Effector memory CD4-positive, alpha-beta T cell (primary cell): ENCODE results near the gene OMA1.
A peak's percentile ranks its signal among the peaks of the same experiment; 100 is the strongest.
"Not testable (repeated sequence)": the region's sequence is repeated elsewhere in the genome, so short reads cannot be mapped to it uniquely, and the experiment has no call there.

Experiments
- DNase-seq, 3 donors: peaks; one replicate each; pipeline ENCODE4 v3.0.0-alpha.2; 2020
- H3K27ac ChIP-seq: 2 replicates; pipeline ENCODE4 v1.7.0; 2013; ENCODE audit warnings: mild to moderate bottlenecking, low read length, moderate library complexity; ENCODE audit not compliant: insufficient read depth, poor library complexity, severe bottlenecking
- H3K27me3 ChIP-seq: replicated peaks from 2 replicates; pipeline ENCODE4 v1.7.0; 2013; ENCODE audit warnings: mild to moderate bottlenecking, low read length; ENCODE audit not compliant: insufficient read depth, control insufficient read depth, poor library complexity, severe bottlenecking
- H3K36me3 ChIP-seq: 2 replicates; pipeline ENCODE4 v1.7.0; 2013; ENCODE audit warnings: mild to moderate bottlenecking, low read length, moderate library complexity; ENCODE audit not compliant: control insufficient read depth, insufficient read depth
- H3K4me1 ChIP-seq: 2 replicates; pipeline ENCODE4 v1.7.0; 2013; ENCODE audit warnings: low read length, mild to moderate bottlenecking; ENCODE audit not compliant: control insufficient read depth, insufficient read depth, poor library complexity, severe bottlenecking
- H3K4me3 ChIP-seq: 2 replicates; pipeline ENCODE4 v1.7.0; 2013; ENCODE audit warnings: low read length, low read depth, mild to moderate bottlenecking; ENCODE audit not compliant: insufficient read depth, poor library complexity, severe bottlenecking
- H3K9me3 ChIP-seq: 2 replicates; pipeline ENCODE4 v1.7.0; 2013; ENCODE audit warnings: mild to moderate bottlenecking, low read length, moderate library complexity; ENCODE audit not compliant: control insufficient read depth

Gene OMA1

DNA sequence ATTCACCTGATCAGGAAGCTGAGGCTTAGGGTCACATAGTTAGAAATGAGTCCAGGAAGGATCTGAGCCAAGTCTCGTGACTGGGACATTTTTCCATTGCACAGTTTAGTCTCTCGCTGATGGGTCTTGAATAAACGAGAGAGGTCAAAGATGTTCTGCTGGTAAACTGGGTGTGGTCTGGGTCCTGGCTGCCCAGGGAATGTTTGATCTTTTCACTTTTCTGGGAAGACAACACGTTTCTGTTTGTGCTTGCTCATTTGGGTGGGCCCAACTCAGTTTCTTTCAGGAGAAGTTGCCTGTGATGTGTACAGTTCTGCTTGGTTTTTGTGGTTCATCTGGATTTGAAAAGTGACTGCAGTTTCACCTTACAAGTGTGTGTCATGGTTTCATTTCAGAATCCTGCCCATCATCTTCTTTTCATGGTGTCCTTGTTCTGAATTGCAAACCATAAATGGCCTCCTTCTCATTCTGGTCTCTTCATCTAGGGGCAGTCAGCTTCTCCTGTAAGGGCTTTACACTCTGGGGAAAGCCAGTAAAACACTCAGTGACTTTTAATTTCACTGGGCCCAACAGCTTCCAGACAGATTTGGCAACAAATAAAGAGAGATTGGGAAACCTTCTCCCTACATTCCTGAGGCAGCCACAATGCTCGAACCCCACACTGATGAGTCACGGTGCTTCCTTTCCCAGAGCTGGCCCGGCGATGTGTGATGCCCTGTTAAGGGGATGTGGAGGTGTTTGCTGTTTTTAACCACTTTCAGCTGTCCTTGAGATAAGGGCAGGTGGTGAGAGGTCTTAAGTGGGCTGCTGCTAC lies 37.8 kb upstream of the OMA1 start:
- Histone ChIP-seq H3K27me3 (no peaks in the 10 kb centered on the region), H3K27ac (no peak overlapping the region), H3K9me3 (no peaks in the 10 kb centered on the region), H3K4me3 (no peak overlapping the region), H3K4me1 (no peaks in the 10 kb centered on the region), H3K36me3 (no peaks in the 10 kb centered on the region)
- no peak for DNase-seq

GRCh38 chr1:58583496-58583895 lies 37.0 kb upstream of the OMA1 start:
- Histone ChIP-seq H3K36me3 (no peaks in the 10 kb centered on the region), H3K9me3 (no peaks in the 10 kb centered on the region), H3K27me3 (no peaks in the 10 kb centered on the region), H3K27ac (no peak overlapping the region), H3K4me1 (no peaks in the 10 kb centered on the region), H3K4me3 (no peak overlapping the region)
- no peak for DNase-seq

DNA sequence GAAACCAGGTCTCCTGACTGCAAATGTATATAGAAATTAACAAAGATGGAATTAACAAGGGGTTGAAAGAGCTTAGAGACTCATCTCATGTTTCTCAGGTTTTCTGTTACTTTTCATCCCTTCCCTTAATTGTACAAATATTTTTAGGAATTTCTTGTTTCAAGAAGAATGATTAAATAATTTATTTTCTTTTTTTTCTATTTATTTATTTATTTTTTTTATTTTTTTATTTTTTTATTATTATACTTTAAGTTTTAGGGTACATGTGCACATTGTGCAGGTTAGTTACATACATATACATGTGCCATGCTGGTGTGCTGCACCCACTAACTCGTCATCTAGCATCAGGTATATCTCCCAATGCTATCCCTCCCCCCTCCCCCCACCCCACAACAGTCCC lies 35.6 kb upstream of the OMA1 start:
- H3K4me3 ChIP-seq, H3K36me3 ChIP-seq, H3K27ac ChIP-seq, H3K4me1 ChIP-seq, DNase-seq, H3K27me3 ChIP-seq, H3K9me3 ChIP-seq: not testable (repeated sequence)

DNA sequence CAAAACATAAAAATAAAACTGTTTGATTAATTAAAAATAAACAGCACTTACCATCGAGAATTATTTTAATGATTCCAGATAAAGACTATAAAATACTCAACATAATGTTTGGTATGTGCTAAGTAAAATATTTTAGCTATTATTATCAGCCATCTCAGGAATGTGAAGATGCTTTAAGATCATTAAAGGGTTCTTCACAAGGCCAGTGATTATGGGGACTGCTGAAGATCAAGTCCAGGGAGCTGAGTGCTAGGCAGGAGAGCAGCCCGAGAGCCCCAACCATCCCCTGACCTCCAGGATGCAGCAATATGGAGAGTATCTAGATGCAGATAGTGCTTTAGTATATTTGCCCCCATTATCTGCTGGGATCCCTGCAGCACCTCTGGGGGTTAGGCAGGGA lies 35.1 kb upstream of the OMA1 start:
- Histone ChIP-seq H3K4me1 (peaks cover 3% of the 10 kb centered on the region), H3K4me3 (no peak overlapping the region)
- no peak for DNase-seq

GRCh38 chr1:58580186-58580585 lies 33.7 kb upstream of the OMA1 start:
- DNase-seq, result no peak
- Histone ChIP-seq H3K27me3 (peaks cover 14% of the 10 kb centered on the region), H3K36me3 (no peaks in the 10 kb centered on the region), H3K27ac (no peak overlapping the region), H3K4me3 (no peak overlapping the region), H3K4me1 (peaks cover 10% of the 10 kb centered on the region), H3K9me3 (no peaks in the 10 kb centered on the region)

More for the DNA sequence above, 35.1 kb upstream of the OMA1 start:
- Histone ChIP-seq H3K9me3 (no peaks in the 10 kb centered on the region), H3K27me3 (peaks cover 11% of the 10 kb centered on the region), H3K36me3 (no peaks in the 10 kb centered on the region), H3K27ac (no peak overlapping the region)

GRCh38 chr1:58577654-58578030 lies 31.1 kb upstream of the OMA1 start:
- Histone ChIP-seq H3K4me3 (no peak overlapping the region), H3K27ac (no peak overlapping the region), H3K4me1 (peaks cover 10% of the 10 kb centered on the region), H3K36me3 (no peaks in the 10 kb centered on the region), H3K9me3 (no peaks in the 10 kb centered on the region), H3K27me3 (peaks cover 14% of the 10 kb centered on the region)
- DNase-seq, result no peak

DNA sequence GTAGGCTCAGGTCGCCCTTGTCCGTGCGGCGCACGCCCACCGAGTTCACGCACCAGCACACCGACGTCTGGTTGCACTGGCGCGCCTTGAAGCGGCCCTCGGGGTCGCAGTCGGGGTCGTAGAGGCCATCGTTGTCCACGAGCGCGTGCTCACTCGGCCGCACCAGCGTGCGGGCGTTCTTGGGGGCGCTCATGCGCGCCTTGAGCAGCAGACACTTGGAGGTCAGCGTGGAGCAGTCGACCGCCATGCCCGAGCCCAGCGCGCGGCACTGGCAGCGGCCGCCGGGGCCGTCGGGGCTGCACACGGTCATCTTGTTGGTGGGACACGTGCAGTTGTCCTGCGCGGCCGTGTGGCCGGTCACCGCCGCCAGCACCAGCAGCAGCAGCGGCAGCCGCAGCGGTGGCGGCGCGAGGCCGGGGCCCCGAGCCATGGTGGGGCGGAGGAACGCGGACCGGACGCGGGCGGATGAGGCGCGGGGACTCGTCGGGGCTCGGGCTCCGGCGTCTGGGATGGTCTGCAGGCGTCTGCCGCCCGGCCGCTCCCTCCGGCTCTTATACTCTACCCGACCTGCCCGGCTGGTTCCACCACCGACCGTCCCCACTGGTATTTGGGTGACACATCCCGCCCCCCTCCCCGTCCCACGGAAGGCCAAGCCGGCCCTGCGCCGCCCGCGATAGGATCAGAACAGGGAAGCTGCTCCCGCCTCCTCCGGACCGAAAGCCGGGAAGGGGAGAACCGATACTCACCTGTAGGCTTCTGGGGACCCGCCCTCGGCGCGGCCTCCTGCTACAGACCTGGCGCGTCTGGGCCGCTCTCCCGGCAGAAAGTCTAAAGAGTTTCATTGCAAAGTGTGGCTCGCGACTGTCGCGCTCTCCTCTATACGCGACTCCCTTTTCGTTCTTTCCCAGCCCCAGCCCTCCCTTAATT lies 30.5 kb upstream of the OMA1 start, which contains the start of gene TACSTD2:
TSS of gene TACSTD2 (minus strand) at position 526 of the 927 bp plus-strand sequence. CDS start at position 430, 96 bp downstream.
- no peaks in the 10 kb centered on the region for H3K36me3 ChIP-seq
- H3K27me3 ChIP-seq, result peaks cover 15% of the 10 kb centered on the region
- H3K9me3 ChIP-seq, result no peaks in the 10 kb centered on the region
- H3K4me1 ChIP-seq, result peaks cover 10% of the 10 kb centered on the region
- H3K27ac ChIP-seq, result no peak within 1 kb of the TSS
- peak within 1 kb of the TSS; percentile 51 for H3K4me3 ChIP-seq
- DNase-seq, result no peak

- Histone ChIP-seq H3K27ac (no peak overlapping the region), H3K9me3 (no peaks in the 10 kb centered on the region), H3K4me3 (peak overlapping the region; percentile 51), H3K4me1 (peaks cover 10% of the 10 kb centered on the region), H3K27me3 (peaks cover 18% of the 10 kb centered on the region), H3K36me3 (no peaks in the 10 kb centered on the region)
- DNase-seq, result no peak
Observed at GRCh38 chr1:58576325-58576726, 29.8 kb upstream of the OMA1 start.

DNA sequence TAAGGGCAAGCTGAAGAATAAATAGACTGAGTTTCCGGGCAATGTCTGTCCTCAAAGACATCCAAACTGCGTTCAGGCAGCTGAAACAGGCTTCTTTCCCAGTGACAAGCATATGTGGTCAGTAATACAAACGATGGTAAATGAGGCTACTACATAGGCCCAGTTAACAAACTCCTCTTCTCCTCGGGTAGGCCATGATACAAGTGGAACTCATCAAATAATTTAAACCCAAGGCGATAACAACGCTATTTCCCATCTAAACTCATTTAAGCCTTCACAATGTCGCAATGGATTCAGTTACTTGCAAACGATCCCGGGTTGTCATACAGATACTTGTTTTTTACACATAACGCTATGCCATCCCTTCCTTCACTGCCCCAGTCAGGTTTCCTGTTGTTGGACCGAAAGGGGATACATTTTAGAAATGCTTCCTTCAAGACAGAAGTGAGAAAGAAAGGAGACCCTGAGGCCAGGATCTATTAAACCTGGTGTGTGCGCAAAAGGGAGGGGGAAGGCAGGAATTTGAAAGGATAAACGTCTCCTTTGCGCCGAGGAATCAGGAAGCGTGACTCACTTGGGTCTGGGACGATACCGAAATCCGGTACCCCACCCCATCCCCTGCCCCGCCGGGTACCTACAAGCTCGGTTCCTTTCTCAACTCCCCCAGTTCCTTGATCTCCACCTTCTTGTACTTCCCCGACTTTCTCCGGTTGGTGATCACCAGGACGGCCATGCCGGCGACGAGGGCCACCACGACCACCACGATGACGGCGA lies 29.2 kb upstream of the OMA1 start:
- Histone ChIP-seq H3K27ac (no peak overlapping the region), H3K27me3 (peaks cover 18% of the 10 kb centered on the region), H3K4me3 (peak overlapping the region; percentile 51), H3K36me3 (no peaks in the 10 kb centered on the region), H3K4me1 (peaks cover 10% of the 10 kb centered on the region), H3K9me3 (no peaks in the 10 kb centered on the region)
- no peak for DNase-seq
